GM20000 (cell line): ENCODE data around the gene BTBD18.

ENCODE experiments used
- DNase-seq: peaks from one replicate; pipeline ENCODE4 v3.0.0; 2012; ENCODE audit warnings: low spot score
- TF ChIP-seq, protein P1 (sequence below): IDR thresholded peaks from 2 replicates; pipeline ENCODE4 v1.5.1; 2012; ENCODE audit warnings: mild to moderate bottlenecking, control low read depth; ENCODE audit errors: extremely low read depth, missing control alignments

Gene BTBD18

DNA sequence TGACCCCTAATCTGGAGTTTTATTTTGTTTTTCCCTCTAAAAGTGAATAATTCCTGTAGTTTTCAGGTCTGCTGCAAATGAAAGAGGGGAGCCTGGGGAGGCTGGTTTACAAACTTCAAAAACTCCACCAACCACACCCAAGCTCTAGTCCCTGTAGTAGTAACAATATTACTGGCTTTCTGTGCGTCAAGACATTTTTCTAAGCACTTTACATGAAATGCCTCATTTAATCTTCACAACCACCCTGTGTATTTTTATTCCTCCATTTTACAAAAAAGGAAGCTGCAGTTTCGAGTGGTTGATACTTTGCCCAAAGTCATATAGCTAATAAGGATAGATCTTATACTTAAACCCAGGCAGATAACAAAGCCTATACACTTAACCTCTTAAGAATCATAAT, 33.5 kb upstream of the BTBD18 start:
- TF ChIP-seq, protein P1, sequence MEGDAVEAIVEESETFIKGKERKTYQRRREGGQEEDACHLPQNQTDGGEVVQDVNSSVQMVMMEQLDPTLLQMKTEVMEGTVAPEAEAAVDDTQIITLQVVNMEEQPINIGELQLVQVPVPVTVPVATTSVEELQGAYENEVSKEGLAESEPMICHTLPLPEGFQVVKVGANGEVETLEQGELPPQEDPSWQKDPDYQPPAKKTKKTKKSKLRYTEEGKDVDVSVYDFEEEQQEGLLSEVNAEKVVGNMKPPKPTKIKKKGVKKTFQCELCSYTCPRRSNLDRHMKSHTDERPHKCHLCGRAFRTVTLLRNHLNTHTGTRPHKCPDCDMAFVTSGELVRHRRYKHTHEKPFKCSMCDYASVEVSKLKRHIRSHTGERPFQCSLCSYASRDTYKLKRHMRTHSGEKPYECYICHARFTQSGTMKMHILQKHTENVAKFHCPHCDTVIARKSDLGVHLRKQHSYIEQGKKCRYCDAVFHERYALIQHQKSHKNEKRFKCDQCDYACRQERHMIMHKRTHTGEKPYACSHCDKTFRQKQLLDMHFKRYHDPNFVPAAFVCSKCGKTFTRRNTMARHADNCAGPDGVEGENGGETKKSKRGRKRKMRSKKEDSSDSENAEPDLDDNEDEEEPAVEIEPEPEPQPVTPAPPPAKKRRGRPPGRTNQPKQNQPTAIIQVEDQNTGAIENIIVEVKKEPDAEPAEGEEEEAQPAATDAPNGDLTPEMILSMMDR: no peak
- no peak for DNase-seq

DNA sequence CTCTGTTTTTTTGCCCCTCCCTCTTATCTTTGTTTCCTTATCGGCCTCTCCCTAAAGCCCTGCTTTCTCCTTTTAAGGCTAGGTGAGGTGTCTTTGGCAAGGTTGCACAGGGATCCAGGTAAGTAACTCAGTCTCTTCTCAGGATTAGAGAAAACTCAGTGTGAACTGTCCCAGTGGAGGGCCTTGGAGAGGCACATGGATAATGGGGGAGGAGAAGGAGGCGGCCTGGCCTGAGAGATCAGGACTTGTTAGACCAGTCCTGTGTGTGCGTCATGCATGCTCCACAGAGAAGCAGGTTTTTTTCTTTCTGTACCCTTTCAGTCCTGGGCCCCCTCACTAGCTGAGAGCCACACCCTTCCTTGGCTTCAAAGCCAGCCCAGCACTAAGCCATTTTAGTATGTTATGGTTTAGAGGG, 29.9 kb upstream of the BTBD18 start:
- DNase-seq: no peak
- TF ChIP-seq, protein P1: no peak

DNA sequence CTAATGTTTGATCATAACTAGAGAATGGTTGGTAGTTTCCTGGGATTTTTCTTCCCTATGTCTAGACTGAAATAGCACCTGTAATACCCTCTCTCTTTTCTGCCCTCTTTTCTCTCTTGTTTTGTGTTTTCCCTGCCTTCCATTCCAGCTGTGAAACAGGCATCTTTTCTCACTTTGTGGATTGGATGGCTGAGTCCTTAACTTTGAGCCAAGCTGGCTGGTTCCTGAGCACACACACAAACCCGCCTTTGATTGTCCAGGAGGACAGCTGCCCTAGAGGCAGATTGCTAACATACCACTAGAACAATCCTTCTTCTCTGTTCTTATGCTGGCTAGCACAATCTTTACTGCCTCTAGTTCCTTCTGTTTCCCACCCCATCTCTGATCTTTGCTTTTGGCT, 27.7 kb upstream of the BTBD18 start:
- DNase-seq: no peak
- TF ChIP-seq, protein P1: no peak

DNA sequence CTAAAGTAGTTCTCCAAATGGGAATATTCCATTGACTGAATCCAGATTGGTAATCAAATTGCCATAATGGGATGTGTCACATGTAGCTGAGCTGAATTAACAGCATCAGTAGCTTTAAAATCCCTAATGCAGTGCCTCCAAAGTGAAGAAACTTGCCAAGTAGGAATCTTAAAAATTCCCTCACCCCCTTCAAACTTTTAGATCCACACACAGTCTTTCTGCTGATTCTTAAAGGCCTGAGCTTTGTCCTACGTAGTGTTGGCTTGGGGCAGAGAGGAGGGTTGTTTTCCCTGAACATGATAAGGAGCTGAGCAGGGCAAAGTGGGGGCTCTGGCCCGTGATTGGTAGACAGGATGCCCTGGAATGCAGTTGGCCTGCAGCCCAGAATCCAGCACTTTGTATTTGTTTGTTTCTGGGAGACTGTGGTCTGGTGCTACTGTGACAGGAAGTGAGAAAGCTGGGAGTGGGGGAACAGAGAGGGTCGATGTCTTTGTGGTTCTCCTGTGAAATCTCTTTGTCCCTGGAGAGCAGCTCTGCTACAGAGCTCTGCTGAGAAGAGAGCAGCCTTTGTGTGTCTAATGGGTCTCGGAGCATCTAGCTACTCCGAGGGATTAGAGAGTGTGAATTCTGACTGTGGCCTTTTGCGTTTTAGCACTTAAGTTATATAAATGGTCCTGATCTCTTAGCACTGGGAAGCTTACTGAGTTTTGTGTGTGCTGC, 26.9 kb upstream of the BTBD18 start:
- TF ChIP-seq, protein P1: no peak
- no peak for DNase-seq

DNA sequence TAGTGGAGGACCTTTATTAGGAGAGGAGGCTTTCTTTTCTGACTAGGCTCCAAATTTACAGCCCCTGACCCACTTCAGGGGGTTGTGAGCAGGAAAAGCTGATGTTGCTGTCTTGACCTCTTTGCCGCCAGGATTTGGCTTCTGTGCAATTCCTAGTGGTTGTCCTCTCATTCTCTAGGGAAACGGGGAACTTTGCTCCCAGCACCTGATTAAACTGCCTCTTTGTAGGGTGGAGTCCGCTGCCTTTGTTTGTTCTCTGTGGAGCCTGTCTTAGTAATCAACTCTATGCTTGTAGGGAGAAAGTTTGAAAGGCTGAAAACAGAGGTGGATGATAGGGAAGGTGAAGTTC, 26.3 kb upstream of the BTBD18 start:
- DNase-seq: no peak
- TF ChIP-seq, protein P1: no peak

DNA sequence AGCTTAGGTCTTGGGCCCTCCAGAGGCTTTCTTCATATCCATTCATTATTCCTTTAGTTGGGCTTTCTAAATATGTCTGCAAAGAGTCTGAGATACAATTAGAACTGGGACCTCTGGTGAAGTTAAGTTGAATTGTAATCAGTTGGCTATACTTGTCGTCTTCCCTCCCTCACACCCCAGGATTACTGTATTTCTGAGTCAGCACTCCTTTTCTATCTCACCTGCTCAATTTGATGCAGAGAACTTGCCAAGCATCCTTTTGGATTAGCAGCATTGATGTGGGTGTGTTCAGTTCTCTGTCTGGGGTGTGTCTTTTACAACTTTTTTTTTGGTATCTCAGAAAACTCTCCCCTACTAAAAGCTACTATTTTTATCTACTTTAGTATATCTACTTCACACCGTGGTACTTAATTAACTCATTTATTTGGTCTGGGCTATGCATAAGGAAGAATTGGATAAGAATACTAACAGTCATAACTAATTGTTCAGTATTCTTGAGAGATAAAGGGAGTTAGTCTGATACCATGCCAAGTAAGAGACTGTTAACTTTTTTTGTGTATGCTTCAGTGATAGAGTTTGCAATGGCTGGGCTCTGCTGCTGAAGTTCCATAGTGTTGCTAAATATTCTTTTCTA, 25.1 kb upstream of the BTBD18 start:
- DNase-seq: no peak
- TF ChIP-seq, protein P1: no peak

DNA sequence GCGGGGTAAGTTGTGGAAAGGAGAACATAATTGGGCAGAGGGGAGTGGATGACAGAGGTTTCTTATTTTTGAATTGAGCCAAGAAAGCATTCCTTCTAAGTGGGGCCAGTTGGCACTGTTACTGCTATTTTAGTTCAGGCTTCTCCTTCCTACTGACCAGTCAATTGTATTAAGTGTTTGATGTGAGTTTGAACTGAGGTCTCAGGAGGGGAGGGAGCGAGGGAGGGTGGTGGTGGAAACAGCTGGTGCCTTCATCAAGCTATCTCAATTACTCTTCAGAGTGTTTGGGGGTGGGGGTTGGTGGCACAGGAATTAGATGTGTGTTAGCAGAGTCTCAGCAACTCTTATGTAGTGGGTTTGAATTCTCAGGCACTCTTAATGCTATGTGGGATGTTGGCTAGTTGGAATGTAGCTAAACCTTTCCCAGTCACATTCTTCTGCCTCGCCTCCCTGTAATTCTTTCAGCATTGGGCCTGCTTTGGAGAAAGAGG, 24.5 kb upstream of the BTBD18 start:
- DNase-seq: no peak
- TF ChIP-seq, protein P1: no peak
